Measurements from ENCODE around the gene LRRC25.

- TF ChIP-seq CTCF (IDR thresholded peaks at IDR 0.05 in 2 of 3, conservative IDR thresholded peaks at IDR 0.05 in 1 of 3; ENCODE audit: control insufficient read depth in 2 of 3, extremely low read depth in 1 of 3, insufficient read depth in 1 of 3, low read depth in 3 of 3, low read length in 3 of 3), result no peak
- TF ChIP-seq ATF2 (IDR thresholded peaks at IDR 0.05; ENCODE audit: low read length), result no peak
- TF ChIP-seq BCLAF1 (IDR thresholded peaks at IDR 0.05), result no peak
- TF ChIP-seq ZNF274 (IDR thresholded peaks at IDR 0.05; ENCODE audit: insufficient read depth, insufficient read length), result no peak
- TF ChIP-seq NR2C1 (IDR thresholded peaks at IDR 0.05), result no peak
- no peak for TF ChIP-seq ATF3 (IDR thresholded peaks at IDR 0.05; ENCODE audit: borderline replicate concordance, extremely low read depth, low read depth, low read length)
- no peak for TF ChIP-seq JUND (IDR thresholded peaks at IDR 0.05; ENCODE audit: low read depth, low read length)
- TF ChIP-seq BCL3 (IDR thresholded peaks at IDR 0.05; ENCODE audit: borderline replicate concordance, insufficient read depth, low read depth, low read length, poor library complexity, severe bottlenecking), result no peak
- TF ChIP-seq NFXL1 (IDR thresholded peaks at IDR 0.05; ENCODE audit: borderline replicate concordance), result no peak
- no peak for TF ChIP-seq SRF (IDR thresholded peaks at IDR 0.05; ENCODE audit: low read depth in 2 of 2, low read length in 2 of 2)
- TF ChIP-seq CBX3 (IDR thresholded peaks at IDR 0.05; ENCODE audit: borderline replicate concordance, low read depth), result no peak
- TF ChIP-seq POLR2AphosphoS5 (IDR thresholded peaks at IDR 0.05; ENCODE audit: low read length), result no peak
Measured at GRCh38 chr19:18446145-18446810, 48.9 kb upstream of the LRRC25 start.
